GM20431 (cell line): ENCODE data around the gene MTA1.

Experiments used
- in situ Hi-C: fragments of 300-500 bp; cut with MseI, MboI; formaldehyde crosslinking; loops from one replicate; pipeline ENCODE4 v1.15.0; 2020; ENCODE audit warnings: low sequenced_read_pairs; ENCODE audit not compliant: unreplicated experiment

The MTA1 gene

GRCh38 chr14:105401699-105402098 lies 17.9 kb upstream of the MTA1 start:
- in situ Hi-C loops: no loop called here

GRCh38 chr14:105408592-105408991 lies 11.0 kb upstream of the MTA1 start:
- in situ Hi-C loops: no loop called here

- in situ Hi-C loops: no loop called here
Measured at GRCh38 chr14:105409364-105409763, 10.3 kb upstream of the MTA1 start.

- in situ Hi-C loops: no loop called here
Measured at GRCh38 chr14:105410642-105411016, 9.0 kb upstream of the MTA1 start.

- in situ Hi-C loops: no loop called here
Measured at GRCh38 chr14:105411017-105411941, 8.3 kb upstream of the MTA1 start.

- in situ Hi-C loops: no loop called here
Measured at GRCh38 chr14:105411985-105412770, 7.4 kb upstream of the MTA1 start.

- in situ Hi-C loops: no loop called here
Measured at GRCh38 chr14:105412771-105413543, 6.7 kb upstream of the MTA1 start.

GRCh38 chr14:105413544-105413886 lies 6.1 kb upstream of the MTA1 start:
- in situ Hi-C loops: no loop called here

- in situ Hi-C loops: no loop called here
Measured at GRCh38 chr14:105414456-105415371, 4.9 kb upstream of the MTA1 start.

GRCh38 chr14:105415481-105416428 lies 3.9 kb upstream of the MTA1 start:
- in situ Hi-C loops: no loop called here

- in situ Hi-C loops: no loop called here
Measured at GRCh38 chr14:105416671-105417070, 3.0 kb upstream of the MTA1 start.

- in situ Hi-C loops: no loop called here
Measured at GRCh38 chr14:105417690-105418121, 1.9 kb upstream of the MTA1 start.

- in situ Hi-C loops: no loop called here
Measured at GRCh38 chr14:105418269-105419194, 1.1 kb upstream of the MTA1 start.

- in situ Hi-C loops: no loop called here
Measured at GRCh38 chr14:105420101-105420973, 710 bp downstream of the MTA1 start.

GRCh38 chr14:105420974-105421674 lies 1.5 kb downstream of the MTA1 start:
- in situ Hi-C loops: no loop called here
